Thyroid gland (tissue), 4 donors: ENCODE measurements around the gene KANK3.

Source experiments
- POLR2A ChIP-seq, 2 donors: fragments of 450-650 bp; IDR thresholded peaks; one replicate each; pipeline ENCODE4 v1.6.1; 2017; ENCODE audit warnings: antibody characterized with exemption in 2 of 2, mild to moderate bottlenecking in 2 of 2, moderate library complexity in 1 of 2
- TF ChIP-seq, protein P1 (sequence below), 6 experiments: fragments of 200-600 bp in 3 of 6; fragments of 450-650 bp in 3 of 6; sonication (generic) in 3 of 6; IDR thresholded peaks; one replicate each; pipeline ENCODE4 v1.5.1; 2016 to 2019; ENCODE audit warnings: antibody characterized with exemption in 6 of 6, mild to moderate bottlenecking in 2 of 6, inconsistent platforms in 1 of 6, moderate library complexity in 1 of 6

- TF ChIP-seq, protein P1, sequence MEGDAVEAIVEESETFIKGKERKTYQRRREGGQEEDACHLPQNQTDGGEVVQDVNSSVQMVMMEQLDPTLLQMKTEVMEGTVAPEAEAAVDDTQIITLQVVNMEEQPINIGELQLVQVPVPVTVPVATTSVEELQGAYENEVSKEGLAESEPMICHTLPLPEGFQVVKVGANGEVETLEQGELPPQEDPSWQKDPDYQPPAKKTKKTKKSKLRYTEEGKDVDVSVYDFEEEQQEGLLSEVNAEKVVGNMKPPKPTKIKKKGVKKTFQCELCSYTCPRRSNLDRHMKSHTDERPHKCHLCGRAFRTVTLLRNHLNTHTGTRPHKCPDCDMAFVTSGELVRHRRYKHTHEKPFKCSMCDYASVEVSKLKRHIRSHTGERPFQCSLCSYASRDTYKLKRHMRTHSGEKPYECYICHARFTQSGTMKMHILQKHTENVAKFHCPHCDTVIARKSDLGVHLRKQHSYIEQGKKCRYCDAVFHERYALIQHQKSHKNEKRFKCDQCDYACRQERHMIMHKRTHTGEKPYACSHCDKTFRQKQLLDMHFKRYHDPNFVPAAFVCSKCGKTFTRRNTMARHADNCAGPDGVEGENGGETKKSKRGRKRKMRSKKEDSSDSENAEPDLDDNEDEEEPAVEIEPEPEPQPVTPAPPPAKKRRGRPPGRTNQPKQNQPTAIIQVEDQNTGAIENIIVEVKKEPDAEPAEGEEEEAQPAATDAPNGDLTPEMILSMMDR (IDR thresholded peaks at IDR 0.05), result peak in 4 of 6 experiments; percentile 23 to 37 (median 36)
- TF ChIP-seq POLR2A (IDR thresholded peaks at IDR 0.05), result peak; percentile 59 to 82
Observed at GRCh38 chr19:8363803-8364771, 21.0 kb upstream of the KANK3 start, which contains the start of gene ANGPTL4.
